ENCODE measurements around the gene GJA9.
"Not testable (repeated sequence)": the region's sequence is repeated elsewhere in the genome, so short reads cannot be mapped to it uniquely, and the experiment has no call there.

GJA9 gene

DNA sequence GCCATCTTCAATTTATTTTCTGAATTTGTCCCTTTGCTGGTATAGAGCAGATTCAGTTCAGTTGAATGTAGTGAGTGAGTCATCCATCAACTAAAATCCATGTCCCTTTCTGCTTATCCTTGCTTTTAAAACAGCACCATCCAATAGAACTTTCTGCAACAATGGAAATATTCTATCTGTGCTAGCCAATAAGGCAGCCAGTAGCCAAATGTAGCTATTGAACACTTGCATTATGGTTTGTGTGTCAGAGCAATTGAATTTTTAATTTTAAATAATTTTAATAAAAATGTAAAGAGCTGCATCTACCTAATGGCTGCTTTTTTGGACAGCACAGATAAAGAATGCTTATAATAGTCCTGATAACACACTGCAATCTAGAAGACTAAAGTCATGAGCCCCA lies at the start of gene GJA9:
GJA9 (minus strand) TSS at position 101 of the 400 bp plus-strand sequence. CDS start 5,489 bp downstream, outside the sequence.
- DNase-seq = no peak

DNA sequence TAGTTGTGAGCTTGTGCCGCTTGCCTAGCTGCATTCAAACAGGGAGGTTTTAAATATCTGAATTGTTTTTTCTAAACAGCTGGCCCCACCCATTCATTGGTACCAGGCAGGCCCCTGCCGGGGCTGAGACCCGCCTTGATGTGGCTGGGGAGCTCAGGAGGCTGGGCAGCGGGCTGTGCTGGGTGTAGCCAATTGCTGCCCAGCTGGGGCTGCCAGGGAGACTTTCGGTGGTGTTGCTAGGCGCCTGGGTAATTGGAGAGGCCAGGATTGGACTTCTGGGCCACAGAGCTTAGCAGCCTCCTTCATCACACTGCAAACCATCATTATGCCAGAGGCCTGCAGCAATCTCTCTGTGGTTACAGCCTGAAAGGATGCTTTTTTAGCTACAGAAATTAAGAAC lies 48.1 kb upstream of the GJA9 start:
- DNase-seq = no peak

DNA sequence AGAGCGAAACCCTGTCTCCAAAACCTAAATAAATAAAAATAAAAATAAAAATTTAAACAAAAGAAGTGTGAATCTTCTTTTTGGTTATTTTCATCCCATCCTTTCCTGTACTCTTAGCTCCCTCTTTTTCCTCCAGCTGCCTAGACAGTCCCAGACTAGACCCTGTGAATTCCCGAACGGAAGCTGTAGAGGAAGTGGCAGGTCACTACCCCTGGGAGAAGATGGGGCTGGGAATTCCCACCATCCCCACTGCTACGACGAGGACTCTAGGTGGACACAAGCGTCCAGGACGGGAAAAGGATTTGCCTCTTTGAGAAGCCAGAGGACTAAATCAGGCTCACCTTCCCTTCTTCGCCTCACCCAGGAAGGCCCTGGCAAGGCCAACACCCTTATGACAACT lies 47.7 kb upstream of the GJA9 start:
- no peak for DNase-seq

DNA sequence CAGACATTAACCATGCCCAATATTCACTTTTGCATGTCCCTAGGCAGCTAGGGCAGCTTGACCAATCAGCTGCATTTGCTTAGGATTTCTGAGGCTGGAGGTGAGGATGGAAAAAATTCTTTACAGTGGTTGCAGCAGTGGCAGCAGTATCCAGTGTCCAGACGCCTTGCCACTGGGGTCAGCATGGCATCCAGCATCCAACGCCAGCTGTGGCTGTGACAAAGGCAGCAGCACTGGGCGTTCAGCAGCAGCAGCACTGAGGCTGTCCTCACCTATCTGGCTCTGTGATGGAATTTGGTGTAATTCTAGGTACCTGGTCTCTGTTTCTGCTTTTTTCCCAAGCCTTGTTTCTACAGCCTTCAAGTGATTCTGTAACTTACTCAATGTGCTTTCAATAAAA lies 44.7 kb upstream of the GJA9 start:
- DNase-seq = no peak

DNA sequence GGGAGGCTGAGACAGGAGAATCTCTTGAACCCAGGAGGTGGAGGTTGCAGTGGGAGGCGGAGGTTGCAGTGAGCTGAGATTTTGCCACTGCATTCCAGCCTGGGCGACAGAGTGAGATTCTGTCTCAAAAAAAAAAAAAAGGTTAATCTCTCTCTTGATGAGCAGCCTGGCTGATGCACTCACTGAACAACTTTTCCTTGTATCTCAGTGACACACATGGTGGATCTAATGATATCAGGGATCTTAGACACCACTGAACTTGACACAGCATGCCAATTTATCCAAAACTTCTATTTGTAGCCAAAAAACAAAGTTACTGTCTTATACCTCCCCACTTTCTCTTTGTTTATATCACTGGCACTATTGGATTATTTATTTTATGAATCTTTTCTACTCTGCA lies 44.0 kb upstream of the GJA9 start:
- DNase-seq = no peak

DNA sequence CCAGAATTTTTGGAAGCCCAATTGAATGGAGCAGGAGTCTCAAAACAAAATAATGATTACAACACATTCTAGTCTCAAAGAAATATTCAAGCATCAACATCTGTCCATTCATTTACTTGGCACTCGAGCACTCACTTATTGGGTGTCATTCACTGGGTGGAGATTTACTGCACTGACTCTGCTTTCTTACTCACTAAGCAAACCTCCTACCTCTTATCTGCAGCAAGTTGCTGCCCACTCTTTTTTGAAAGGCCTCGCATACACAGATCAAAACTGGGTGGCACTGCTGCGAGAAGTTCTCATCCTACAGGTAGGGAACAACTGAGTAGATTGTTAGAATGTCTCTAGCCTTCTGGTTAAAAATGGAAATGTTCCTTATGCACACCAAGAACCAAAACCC lies 42.2 kb upstream of the GJA9 start:
- no peak for DNase-seq

DNA sequence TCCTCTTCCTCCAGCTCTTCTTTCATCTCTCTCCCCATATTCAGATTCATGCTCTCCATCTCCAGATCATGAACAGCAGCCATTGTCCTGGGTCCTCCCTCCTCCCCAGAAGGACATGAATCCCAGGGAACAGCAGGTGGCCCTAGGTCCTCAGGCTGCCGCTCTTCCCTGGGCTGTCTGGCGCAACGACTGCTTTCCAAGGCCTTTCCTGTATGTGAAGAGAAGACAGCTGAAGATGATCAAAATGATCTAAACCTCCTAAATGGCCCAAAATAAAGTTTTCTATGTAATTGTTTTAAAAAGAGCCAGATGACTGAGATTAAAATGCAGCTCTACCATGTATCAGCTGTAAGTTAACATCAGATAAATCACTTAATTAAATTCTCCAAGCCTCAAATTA lies 37.7 kb upstream of the GJA9 start:
- DNase-seq = peak; percentile 16

DNA sequence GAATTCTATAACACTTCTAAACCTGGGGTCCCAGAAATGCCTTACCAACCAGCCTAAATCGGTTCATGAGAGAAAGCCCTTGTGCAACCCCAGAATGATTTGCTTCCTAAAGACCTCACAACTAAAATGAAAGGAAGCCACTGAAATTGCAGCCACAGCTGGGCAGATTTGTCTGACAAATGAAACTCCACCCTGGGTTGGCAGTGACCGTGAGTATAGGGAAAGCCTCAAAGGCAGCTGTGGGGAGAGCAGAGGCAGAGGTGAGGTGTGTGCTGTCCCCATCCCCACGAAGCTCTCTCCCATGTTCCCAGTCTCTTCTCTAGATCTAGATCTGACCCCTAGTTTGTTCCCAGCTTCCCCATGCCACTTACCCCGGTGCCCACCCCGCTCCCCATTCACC lies 37.2 kb upstream of the GJA9 start:
- no peak for DNase-seq

DNA sequence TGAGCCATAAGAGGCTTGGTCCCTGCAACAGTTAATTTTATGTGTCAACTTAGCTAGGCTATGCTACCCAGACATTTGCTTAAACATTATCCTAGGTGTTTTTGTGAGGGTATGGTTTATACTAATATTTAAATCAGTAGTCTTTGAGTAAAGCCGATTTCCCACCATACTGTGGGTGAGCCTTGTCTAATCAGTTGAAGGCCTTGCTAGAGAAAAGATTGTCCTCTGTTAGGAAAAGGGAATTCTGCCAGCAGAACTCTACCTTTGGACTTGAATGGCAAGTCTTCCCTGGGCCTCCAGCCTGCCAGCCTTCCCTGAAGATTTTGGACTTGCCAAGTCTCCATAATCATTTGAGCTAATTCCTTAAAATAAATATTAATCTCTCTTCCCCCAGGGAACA lies 36.4 kb upstream of the GJA9 start:
- DNase-seq = no peak

DNA sequence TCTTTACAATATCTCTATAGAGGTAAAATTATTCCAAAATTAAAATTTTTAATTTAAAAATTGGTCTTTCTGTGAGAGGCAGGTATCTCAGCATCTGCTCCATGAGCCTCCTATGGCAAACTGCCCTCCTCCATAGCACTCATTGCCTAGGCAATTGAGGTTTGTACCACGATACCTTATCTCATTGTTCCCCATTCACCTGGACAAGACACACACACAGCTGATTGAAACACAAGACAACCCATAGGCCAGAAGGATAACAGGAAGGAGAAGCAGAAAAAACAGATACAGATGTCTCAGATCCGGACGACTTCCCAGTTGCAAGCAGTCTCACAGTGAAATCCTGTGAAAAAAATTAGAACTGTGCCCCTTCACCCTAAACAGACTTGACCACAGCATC lies 36.0 kb upstream of the GJA9 start:
- DNase-seq = no peak

DNA sequence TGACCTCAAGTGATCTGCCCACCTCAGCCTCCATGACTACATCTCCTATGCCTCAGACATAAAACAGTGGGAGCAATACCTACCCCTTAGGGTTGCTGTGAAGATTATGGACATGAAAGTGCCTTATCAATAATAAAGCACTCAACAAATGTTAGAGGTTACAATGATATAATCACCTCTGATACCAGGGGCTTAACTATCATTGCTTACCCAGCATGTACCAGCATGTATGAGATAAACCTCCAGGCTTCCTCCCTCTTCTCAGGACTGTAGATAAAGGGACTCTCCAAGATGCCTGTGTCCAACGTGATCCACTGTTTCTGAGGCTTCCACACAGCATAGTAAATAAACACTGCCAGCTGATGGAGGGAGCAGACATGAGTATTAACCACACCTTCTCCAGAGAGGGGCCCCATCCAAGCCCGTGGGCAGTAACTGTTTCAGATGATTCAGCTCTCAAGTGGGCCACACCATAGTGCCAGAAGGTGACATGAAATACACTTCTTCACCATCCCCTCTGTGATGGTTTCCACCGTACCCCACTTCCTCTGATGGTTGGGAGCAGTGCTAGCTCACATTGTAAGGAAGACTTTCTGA lies 34.1 kb upstream of the GJA9 start:
- no peak for DNase-seq

DNA sequence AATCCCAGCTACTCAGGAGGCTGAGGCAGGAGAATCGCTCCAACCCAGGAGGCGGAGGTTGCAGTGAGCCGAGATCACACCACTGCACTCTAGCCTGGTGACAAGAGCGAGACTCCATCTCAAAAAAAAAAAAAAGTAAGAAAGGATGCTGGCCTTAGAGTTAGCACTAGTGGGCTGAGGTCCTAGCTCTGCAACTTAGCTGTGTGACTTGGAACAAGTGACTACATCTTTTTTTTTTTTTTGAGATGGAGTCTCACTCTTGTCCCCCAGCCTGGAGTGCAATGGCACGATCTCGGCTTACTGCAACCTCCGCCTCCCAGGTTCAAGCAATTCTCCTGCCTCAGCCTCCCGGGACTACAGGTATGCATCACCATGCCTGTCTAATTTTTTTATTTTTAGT lies 33.5 kb upstream of the GJA9 start:
- DNase-seq = not testable (repeated sequence)

DNA sequence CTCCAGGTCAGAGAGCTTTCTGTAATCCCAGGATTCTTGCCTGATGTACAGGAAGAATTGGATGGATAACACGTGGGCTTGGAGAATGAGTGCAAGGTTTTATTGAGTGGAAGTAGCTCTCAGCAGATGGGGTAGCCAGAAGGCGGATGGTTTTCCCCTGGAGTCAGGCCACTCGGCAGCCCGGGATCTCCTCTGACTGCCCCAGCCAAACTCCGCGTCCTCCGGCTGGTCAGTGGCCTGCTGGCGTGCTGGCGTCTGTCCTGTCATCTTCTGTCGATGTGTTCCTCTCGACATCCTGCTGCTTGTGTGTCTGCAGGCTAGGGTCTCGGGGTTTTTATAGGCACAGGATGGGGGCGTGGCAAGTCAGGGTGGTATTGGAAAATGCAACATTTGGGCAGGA lies 27.4 kb upstream of the GJA9 start:
- no peak for DNase-seq

DNA sequence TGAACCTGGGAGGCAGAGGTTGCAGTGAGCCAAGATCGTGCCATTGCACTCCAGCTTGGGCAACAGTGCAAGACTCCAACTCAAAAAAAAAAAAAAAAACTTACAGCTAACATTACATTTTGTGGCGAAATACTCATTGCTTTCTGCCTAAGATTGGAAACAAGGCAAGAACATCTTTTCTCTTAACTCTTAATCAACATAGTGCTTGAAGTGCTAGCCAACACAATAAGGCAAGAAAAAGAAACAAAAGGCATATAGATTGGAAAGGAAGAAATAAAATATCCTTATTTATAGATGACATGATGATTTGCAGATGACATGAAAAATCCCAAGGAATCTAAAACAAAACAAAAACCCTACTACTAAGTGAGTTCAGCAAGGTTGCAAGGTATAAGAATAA lies 24.6 kb upstream of the GJA9 start:
- DNase-seq = no peak

DNA sequence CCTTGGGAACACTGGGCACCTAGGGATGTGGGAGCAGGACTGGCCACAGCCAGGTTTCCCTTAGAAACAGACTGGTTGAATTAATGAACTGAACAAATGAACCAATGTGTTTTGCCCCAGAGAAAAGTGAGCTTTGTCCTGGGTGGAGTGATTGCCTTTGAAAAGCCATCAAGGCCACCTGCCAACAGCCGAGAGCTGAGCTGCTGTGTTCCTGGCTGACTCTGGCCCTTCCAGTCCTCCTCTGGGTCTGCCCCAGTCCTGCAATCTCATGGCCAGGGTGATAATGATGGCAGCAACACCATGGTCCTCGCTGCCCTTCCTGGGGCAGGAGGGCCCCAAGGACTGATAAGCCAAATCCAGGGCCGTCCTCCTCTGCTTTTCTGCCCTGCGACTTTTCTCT lies 18.2 kb upstream of the GJA9 start:
- no peak for DNase-seq

DNA sequence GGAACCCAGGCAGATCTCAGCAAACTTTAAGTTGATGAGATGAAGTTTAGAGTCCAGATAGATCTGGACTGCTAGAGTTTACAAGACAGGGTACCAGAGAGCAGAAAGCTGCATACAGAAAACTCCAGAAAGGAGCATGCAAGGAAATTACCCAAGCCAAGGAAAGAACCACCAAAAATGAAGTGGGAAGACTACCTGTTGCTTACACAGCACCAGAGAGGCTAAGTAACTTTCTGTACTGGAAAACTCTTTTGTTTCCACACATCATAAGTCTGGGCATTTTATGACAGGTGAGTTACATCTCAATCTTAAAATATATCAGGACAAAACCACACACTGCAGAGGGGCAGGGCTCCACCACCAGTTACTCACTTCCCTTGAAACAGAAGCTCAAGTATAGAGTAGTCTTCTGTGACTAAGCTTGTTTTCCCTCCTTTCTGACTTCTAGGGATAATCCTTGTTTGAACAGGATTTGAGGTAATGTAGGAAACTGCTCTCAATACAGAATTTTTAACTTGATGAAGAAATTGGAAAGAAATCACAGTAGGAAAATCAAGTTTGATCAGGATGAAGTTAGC lies 17.4 kb upstream of the GJA9 start:
- DNase-seq = no peak

DNA sequence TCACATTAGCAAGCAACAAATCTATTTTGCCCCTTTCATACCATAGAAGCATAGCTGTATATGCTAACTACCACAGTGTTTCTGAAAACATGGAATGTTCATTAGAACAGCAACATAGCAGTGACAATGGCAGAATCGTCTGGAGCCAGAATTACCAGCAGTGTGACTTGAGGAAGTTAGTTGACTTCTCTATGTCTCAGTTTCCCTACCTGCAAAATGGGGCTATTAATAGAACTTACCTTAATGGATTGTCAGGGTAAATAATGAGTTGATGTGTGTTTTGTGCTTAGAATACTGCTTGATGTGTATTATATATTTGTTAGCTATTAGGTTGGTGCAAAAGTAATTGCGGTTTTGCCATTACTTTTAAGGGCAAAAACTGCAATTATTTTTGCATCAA lies 14.8 kb upstream of the GJA9 start:
- no peak for DNase-seq

DNA sequence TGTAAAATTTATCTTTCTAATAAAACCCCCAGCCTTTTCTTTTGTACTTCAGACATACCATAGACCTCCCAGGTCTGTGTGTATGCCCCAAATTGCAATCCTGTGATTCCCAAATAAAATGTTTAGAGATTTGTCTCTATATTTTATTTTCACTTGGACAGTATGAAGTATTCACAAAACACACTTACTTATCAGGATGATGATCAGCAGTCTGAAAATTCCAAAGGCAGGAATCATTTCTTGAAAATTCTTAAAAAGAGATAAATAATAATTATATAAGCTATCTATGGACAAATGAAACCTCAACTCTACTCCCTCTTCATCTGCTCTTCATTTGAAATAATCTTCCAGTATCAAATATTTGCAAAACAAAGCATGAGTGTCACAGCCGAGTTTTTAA lies 11.6 kb upstream of the GJA9 start:
- DNase-seq = no peak

DNA sequence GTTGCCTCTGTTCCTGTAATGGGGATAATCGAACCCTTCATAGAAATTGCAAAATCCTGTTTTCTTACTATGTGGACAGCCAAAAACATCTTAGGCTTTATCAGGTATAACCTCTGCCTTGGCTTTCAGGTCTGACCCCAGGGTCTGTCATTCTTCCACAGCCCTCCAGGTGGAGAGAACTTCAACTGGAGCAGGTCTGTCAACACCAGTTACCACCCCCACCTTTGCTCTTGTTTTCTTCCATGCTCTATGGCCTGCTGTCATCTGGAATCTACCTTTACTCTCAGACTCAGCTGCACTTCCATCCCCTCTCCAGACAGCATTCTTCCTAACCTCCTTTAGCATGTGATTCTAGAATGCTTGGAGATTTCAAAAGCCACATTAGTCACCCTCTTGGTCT lies 10.4 kb upstream of the GJA9 start:
- no peak for DNase-seq

DNA sequence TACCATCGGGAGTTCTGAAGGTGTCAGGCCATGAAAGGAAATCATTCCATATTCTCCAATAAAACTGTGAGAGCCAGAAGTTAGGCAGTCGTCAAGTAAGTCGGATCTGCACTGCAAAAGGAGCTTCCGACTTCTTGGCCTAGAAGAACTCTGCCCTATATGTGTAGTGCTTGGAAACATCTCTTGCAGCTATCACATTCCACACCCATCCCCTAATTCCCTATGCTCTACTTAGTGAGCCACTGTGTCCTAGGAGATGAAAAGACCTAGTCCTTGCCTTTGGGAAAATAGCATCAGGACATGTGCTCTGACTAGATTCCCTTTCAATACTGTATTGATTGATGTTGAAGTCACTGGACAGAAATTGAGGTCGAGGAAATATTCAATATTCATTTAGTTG lies 8.2 kb upstream of the GJA9 start:
- DNase-seq = no peak

DNA sequence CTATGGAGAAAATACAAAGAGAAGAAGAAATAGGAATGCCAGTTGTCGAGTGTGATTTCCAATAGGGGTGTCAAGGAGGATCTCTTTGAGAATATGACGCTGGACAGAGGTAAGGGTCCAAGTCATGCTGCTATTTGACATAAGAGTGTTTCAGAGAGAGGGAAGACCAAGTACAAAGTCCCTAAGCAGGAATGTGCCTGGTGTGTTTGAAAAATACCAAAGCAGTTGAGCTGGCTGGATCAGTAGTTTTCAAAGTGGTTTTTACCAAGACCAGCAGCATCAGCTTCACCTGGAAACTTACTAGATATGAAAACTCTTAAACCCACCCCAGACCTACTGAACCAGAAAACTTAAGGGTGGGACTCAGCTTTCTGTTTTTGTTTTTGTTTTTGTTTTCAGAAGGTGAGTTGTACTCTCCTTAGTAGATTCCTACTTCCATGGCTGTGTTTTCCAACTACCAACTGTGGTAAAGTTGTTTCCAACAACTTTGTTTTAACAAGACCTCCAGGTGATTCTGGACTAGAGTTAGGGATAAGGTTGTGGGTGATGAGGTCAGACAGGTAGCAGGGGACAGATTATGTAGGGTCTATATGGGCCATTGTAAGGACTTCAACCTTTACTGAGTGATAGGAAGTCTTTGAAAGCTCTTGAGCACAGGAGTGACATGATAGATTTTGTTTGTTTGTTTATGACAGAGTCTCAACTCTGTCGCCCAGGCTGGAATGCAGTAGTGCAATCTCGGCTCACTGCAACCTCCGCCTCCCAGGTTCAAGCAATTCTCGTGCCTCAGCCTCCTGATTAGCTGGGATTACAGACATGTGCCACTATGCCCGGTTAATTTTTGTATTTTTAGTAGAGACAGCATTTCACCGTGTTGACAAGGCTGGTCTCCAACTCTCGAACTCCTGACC lies 7.3 kb upstream of the GJA9 start:
- no peak for DNase-seq

DNA sequence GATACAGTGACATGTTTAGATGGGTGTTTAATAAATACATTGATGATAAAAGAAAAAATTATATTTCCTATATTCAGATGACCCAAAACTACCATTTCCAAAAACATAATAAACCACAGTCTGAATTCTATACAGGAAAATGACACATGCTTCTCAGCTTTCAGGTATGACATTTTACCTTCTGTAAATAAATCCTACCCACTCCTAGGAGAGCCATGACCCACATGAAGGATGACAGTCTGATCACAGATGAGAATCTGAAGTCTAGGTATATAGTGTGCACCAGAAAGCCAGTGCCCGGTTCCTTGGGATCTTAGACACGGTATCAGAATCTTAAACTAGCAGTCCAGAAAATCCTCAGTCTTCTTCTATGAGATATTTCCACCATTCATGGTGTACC lies 3.7 kb upstream of the GJA9 start:
- DNase-seq = no peak

DNA sequence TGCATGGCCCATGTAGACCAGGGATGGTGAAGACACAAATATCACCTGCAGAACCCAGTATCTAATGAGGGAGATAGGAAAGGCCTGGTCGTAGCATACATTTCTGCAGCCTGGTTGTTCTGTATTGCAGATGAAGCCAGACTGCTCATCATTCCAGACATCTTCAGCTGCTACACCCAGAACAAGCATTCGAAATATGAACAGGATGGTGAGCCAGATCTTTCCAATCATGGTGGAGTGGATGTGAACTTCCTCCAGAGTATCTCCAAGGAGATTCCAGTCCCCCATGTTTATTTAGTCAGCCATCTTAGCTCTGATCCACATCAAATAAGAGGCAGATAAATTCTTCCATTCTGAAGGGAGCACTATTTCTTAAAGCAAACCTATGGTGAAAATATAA lies 5.6 kb downstream of the GJA9 start:
- DNase-seq = no peak

All from DMS153 (cell line).